Measurements from ENCODE around the gene TGFA. TPM values are rescaled to one million over a fixed set of nuclear protein-coding genes. Genes with fewer than 3 reads are reported as not detected.

Gene TGFA
- total RNA-seq, 1 donor from 2014 or later: 1.4 TPM

- no peak overlapping the region for H3K4me3 Mint-ChIP-seq
- no peak overlapping the region for H3K27ac Mint-ChIP-seq (ENCODE audit: unreplicated experiment)
- H3K9me3 Mint-ChIP-seq: no peaks in the 10 kb centered on the region
- H3K27me3 Mint-ChIP-seq (ENCODE audit: low read depth): no peaks in the 10 kb centered on the region
- no peak for DNase-seq (ENCODE audit: low read depth, low spot score)
- H3K4me1 Mint-ChIP-seq: peaks cover 8% of the 10 kb centered on the region
- no peaks in the 10 kb centered on the region for H3K36me3 Mint-ChIP-seq (ENCODE audit: low read depth)
- no peak for TF ChIP-seq CTCF (conservative IDR thresholded peaks at IDR 0.05)
These were observed 111.1 kb downstream of the TGFA start for GRCh38 chr2:70442301-70443077.

- H3K4me3 Mint-ChIP-seq: no peak overlapping the region
- no peak for TF ChIP-seq CTCF (conservative IDR thresholded peaks at IDR 0.05)
- no peaks in the 10 kb centered on the region for H3K36me3 Mint-ChIP-seq (ENCODE audit: low read depth)
- peaks cover 3% of the 10 kb centered on the region for H3K27me3 Mint-ChIP-seq (ENCODE audit: low read depth)
- H3K9me3 Mint-ChIP-seq: no peaks in the 10 kb centered on the region
- H3K4me1 Mint-ChIP-seq: peaks cover 8% of the 10 kb centered on the region
- DNase-seq (ENCODE audit: low read depth, low spot score): no peak
- H3K27ac Mint-ChIP-seq (ENCODE audit: unreplicated experiment): peak overlapping the region; percentile 29
These were observed 113.0 kb downstream of the TGFA start for GRCh38 chr2:70440621-70441020.

GRCh38 chr2:70435138-70435537, 118.5 kb downstream of the TGFA start:
- no peak for DNase-seq (ENCODE audit: low read depth, low spot score)
- no peak for TF ChIP-seq CTCF (conservative IDR thresholded peaks at IDR 0.05)
- H3K36me3 Mint-ChIP-seq (ENCODE audit: low read depth): no peaks in the 10 kb centered on the region

GRCh38 chr2:70433315-70433714, 120.3 kb downstream of the TGFA start:
- no peak for TF ChIP-seq CTCF (conservative IDR thresholded peaks at IDR 0.05)
- Mint-ChIP-seq H3K27ac (ENCODE audit: unreplicated experiment) (no peak overlapping the region), H3K4me3 (no peak overlapping the region), H3K4me1 (no peaks in the 10 kb centered on the region), H3K9me3 (peaks cover 2% of the 10 kb centered on the region), H3K36me3 (ENCODE audit: low read depth) (no peaks in the 10 kb centered on the region), H3K27me3 (ENCODE audit: low read depth) (peaks cover 6% of the 10 kb centered on the region)
- no peak for DNase-seq (ENCODE audit: low read depth, low spot score)

More at GRCh38 chr2:70435138-70435537, 118.5 kb downstream of the TGFA start:
- Mint-ChIP-seq H3K4me1 (peaks cover under 1% of the 10 kb centered on the region), H3K27me3 (ENCODE audit: low read depth) (peaks cover 6% of the 10 kb centered on the region), H3K9me3 (peaks cover 2% of the 10 kb centered on the region), H3K4me3 (no peak overlapping the region), H3K27ac (ENCODE audit: unreplicated experiment) (no peak overlapping the region)

GRCh38 chr2:70431716-70432347, 121.8 kb downstream of the TGFA start:
- DNase-seq (ENCODE audit: low read depth, low spot score): no peak
- Mint-ChIP-seq H3K4me3 (no peak overlapping the region), H3K27me3 (ENCODE audit: low read depth) (peaks cover 5% of the 10 kb centered on the region), H3K36me3 (ENCODE audit: low read depth) (no peaks in the 10 kb centered on the region), H3K9me3 (peaks cover 2% of the 10 kb centered on the region), H3K4me1 (no peaks in the 10 kb centered on the region), H3K27ac (ENCODE audit: unreplicated experiment) (no peak overlapping the region)
- TF ChIP-seq CTCF (conservative IDR thresholded peaks at IDR 0.05): no peak

Measured in neural crest cell (in vitro differentiated cells).